ENCODE results near the gene MAST4. TPM values are rescaled to one million over a fixed set of nuclear protein-coding genes. Genes with fewer than 3 reads are reported as not detected.
"Not testable (repeated sequence)": the region's sequence is repeated elsewhere in the genome, so short reads cannot be mapped to it uniquely, and the experiment has no call there.

The MAST4 gene
- polyA plus RNA-seq, 12 donors, result 9.6 to 89.4 (median 14.1) TPM

GRCh38 chr5:66645039-66645438, 48.8 kb downstream of the MAST4 start:
- no peak for DNase-seq

- no peak for DNase-seq
These were observed 50.4 kb downstream of the MAST4 start for GRCh38 chr5:66646570-66646969.

GRCh38 chr5:66647146-66647856, 51.1 kb downstream of the MAST4 start:
- no peak for DNase-seq

GRCh38 chr5:66652818-66653217, 56.6 kb downstream of the MAST4 start:
- DNase-seq, result no peak

GRCh38 chr5:66653325-66653724, 57.1 kb downstream of the MAST4 start:
- DNase-seq, result no peak

GRCh38 chr5:66655395-66656324, 59.5 kb downstream of the MAST4 start:
- no peak for DNase-seq

- no peak for DNase-seq
These were observed 62.3 kb downstream of the MAST4 start for GRCh38 chr5:66658516-66658915.

GRCh38 chr5:66659780-66660179, 63.6 kb downstream of the MAST4 start:
- DNase-seq, result no peak

GRCh38 chr5:66660396-66660795, 64.2 kb downstream of the MAST4 start:
- DNase-seq, result no peak

GRCh38 chr5:66661149-66661548, 65.0 kb downstream of the MAST4 start:
- DNase-seq, result peak; percentile 47

- DNase-seq, result no peak
These were observed 70.6 kb downstream of the MAST4 start for GRCh38 chr5:66666778-66667177.

GRCh38 chr5:66669086-66669861, 73.1 kb downstream of the MAST4 start:
- DNase-seq, result no peak

- no peak for DNase-seq
These were observed 73.6 kb downstream of the MAST4 start for GRCh38 chr5:66669862-66670195.

- DNase-seq, result no peak
These were observed 75.1 kb downstream of the MAST4 start for GRCh38 chr5:66671305-66671704.

GRCh38 chr5:66674802-66675201, 78.6 kb downstream of the MAST4 start:
- DNase-seq, result no peak

- no peak for DNase-seq
These were observed 79.2 kb downstream of the MAST4 start for GRCh38 chr5:66675406-66675805.

GRCh38 chr5:66680221-66680620, 84.0 kb downstream of the MAST4 start:
- no peak for DNase-seq

- DNase-seq, result no peak
These were observed 84.6 kb downstream of the MAST4 start for GRCh38 chr5:66680804-66681203.

GRCh38 chr5:66684663-66685062, 88.5 kb downstream of the MAST4 start:
- no peak for DNase-seq

GRCh38 chr5:66689522-66690220, 93.5 kb downstream of the MAST4 start:
- no peak for DNase-seq

GRCh38 chr5:66694036-66694435, 97.8 kb downstream of the MAST4 start:
- DNase-seq, result no peak

GRCh38 chr5:66695840-66696239, 99.6 kb downstream of the MAST4 start:
- DNase-seq, result not testable (repeated sequence)

Measured in muscle of arm (tissue), 12 donors.